ENCODE data around the gene PPIL3. TPM values are rescaled to one million over a fixed set of nuclear protein-coding genes. Genes with fewer than 3 reads are reported as not detected.

PPIL3 gene
- total and polyA plus RNA-seq, 9 of the 15 experiments (the other 6 are each of a cell fraction or from before 2014, with no cell fraction given), result 22.4 to 66.2 (median 49.0) TPM

- peak; percentile 97 for TF ChIP-seq CREM (IDR thresholded peaks at IDR 0.05; ENCODE audit: low read depth)
- peak; percentile 78 for TF ChIP-seq TBP (optimal IDR thresholded peaks at IDR 0.05; ENCODE audit: low read depth, low read length)
- TF ChIP-seq RB1 (IDR thresholded peaks at IDR 0.05; ENCODE audit: low read depth), result peak; percentile 62; the same call in 1 of the 2 replicates
- no peak for TF ChIP-seq ZNF551 (CRISPR knock-in tag; IDR thresholded peaks at IDR 0.05)
- peak; percentile 70 for TF ChIP-seq DPF2 (IDR thresholded peaks at IDR 0.05)
- TF ChIP-seq HDGF (IDR thresholded peaks at IDR 0.05), result no peak
- no peak for TF ChIP-seq CTCFL (IDR thresholded peaks at IDR 0.05; ENCODE audit: borderline replicate concordance, insufficient read depth, low read depth, low read length, poor library complexity, severe bottlenecking)
- TF ChIP-seq MAX (CRISPR knock-in tag; IDR thresholded peaks at IDR 0.05), result peak; percentile 51; the same call in 1 of the 2 replicates
- no peak for TF ChIP-seq ZNF232 (CRISPR knock-in tag; IDR thresholded peaks at IDR 0.05)
- TF ChIP-seq CEBPG (CRISPR knock-in tag; IDR thresholded peaks at IDR 0.05), result no peak; the same call in 1 of the 2 replicates
- no peak; a peak in 1 of 4 replicates for TF ChIP-seq CEBPG (tag; conservative IDR thresholded peaks at IDR 0.05 in 1 of 2, IDR thresholded peaks at IDR 0.05 in 1 of 2)
- peak; percentile 93 for TF ChIP-seq ZNF24 (IDR thresholded peaks at IDR 0.05)
- TF ChIP-seq CHAMP1 (IDR thresholded peaks at IDR 0.05), result peak; percentile 60; the same call in 1 of the 2 replicates
- peak; percentile 46 for TF ChIP-seq NEUROD1 (IDR thresholded peaks at IDR 0.05; ENCODE audit: borderline replicate concordance, low read depth, low read length, partially characterized antibody)
- no peak for TF ChIP-seq MCM3 (IDR thresholded peaks at IDR 0.05)
- TF ChIP-seq ATF1 (CRISPR knock-in tag; IDR thresholded peaks at IDR 0.05), result no peak
- TF ChIP-seq ATF1 (tag; IDR thresholded peaks at IDR 0.05), result peak; percentile 96
- TF ChIP-seq PPARD (CRISPR knock-in tag; IDR thresholded peaks at IDR 0.05), result no peak
- TF ChIP-seq EP300 (IDR thresholded peaks at IDR 0.05; ENCODE audit: low read length), result peak; percentile 49
- TF ChIP-seq HDAC2 (IDR thresholded peaks at IDR 0.05), result peak; percentile 65; the same call in 1 of the 2 replicates
- no peak for TF ChIP-seq JUNB (CRISPR knock-in tag; conservative IDR thresholded peaks at IDR 0.05)
- no peak for TF ChIP-seq POLR3A (IDR thresholded peaks at IDR 0.05; ENCODE audit: borderline replicate concordance, extremely low read depth, insufficient read depth, insufficient read length)
- no peak for TF ChIP-seq PRPF4 (IDR thresholded peaks at IDR 0.05; ENCODE audit: insufficient read depth, low read depth, low read length, poor library complexity, severe bottlenecking)
- no peak for TF ChIP-seq ZNF717 (CRISPR knock-in tag; IDR thresholded peaks at IDR 0.05)
- TF ChIP-seq RBM17 (IDR thresholded peaks at IDR 0.05; ENCODE audit: borderline replicate concordance, low read depth, low read length), result no peak
- TF ChIP-seq ZNF507 (tag; conservative IDR thresholded peaks at IDR 0.05), result no peak
Measured at GRCh38 chr2:200888704-200889625, at the start of gene PPIL3, which contains the start of gene NIF3L1 (continued).
